ENCODE measurements around the gene OSMR. TPM values are rescaled to one million over a fixed set of nuclear protein-coding genes. Genes with fewer than 3 reads are reported as not detected.

Gene OSMR
- total RNA-seq, 1 experiment from 2014 or later, result 1.6 TPM

- H2BK5ac ChIP-seq (ENCODE audit: insufficient read length, low read length), result no peak overlapping the region
Measured at GRCh38 chr5:38837932-38838331, 7.9 kb upstream of the OSMR start.

More at GRCh38 chr5:38837932-38838331, 7.9 kb upstream of the OSMR start:
- Histone ChIP-seq H3K79me1 (ENCODE audit: insufficient read depth, low read depth, low read length, poor library complexity, severe bottlenecking) (no peaks in the 10 kb centered on the region), H2BK12ac (ENCODE audit: insufficient read length, low read depth, low read length) (no peak overlapping the region), H3T11ph (ENCODE audit: low read length) (no peak overlapping the region), H2AK5ac (ENCODE audit: insufficient read length, low read length) (no peak overlapping the region), H3K4me2 (ENCODE audit: insufficient read depth, insufficient read length, low read length) (no peak overlapping the region), H3K9ac (ENCODE audit: extremely low read depth, insufficient read length, low read length) (no peak overlapping the region), H3K9me3 (ENCODE audit: control insufficient read depth, low read depth, low read length) (no peaks in the 10 kb centered on the region), H3K4ac (ENCODE audit: low read depth, low read length) (no peak overlapping the region), H3K27ac (ENCODE audit: insufficient read length, low read depth, low read length) (no peak overlapping the region), H3K14ac (ENCODE audit: insufficient read depth, low read length) (no peak overlapping the region), H4K5ac (ENCODE audit: insufficient read length, low read depth, low read length) (no peak overlapping the region), H4K91ac (ENCODE audit: insufficient read length, low read depth, low read length) (no peak overlapping the region), H2BK15ac (ENCODE audit: low read depth, low read length) (no peak overlapping the region), H2BK20ac (ENCODE audit: low read depth, low read length, poor library complexity, severe bottlenecking) (no peak overlapping the region), H2BK120ac (ENCODE audit: low read depth, low read length, poor library complexity, severe bottlenecking) (no peak overlapping the region), H3K4me1 (ENCODE audit: insufficient read depth, low read length) (no peaks in the 10 kb centered on the region), H3K18ac (ENCODE audit: insufficient read length, low read depth, low read length) (no peak overlapping the region), H3K27me3 (ENCODE audit: insufficient read depth, low read length) (no peaks in the 10 kb centered on the region), H3K23me2 (ENCODE audit: insufficient read length, low read depth, low read length, poor library complexity, severe bottlenecking) (no peaks in the 10 kb centered on the region), H4K20me1 (ENCODE audit: control insufficient read depth, insufficient read depth, insufficient read length) (no peaks in the 10 kb centered on the region), H3K79me2 (ENCODE audit: insufficient read depth, low read length) (no peaks in the 10 kb centered on the region), H3K56ac (ENCODE audit: insufficient read length, low read depth, low read length) (no peak overlapping the region), H2AFZ (ENCODE audit: low read length) (no peak overlapping the region), H4K8ac (replicated peaks; ENCODE audit: insufficient read length, low read depth, low read length) (no peak overlapping the region), H3K23ac (ENCODE audit: insufficient read length, low read depth, low read length) (no peak overlapping the region)
- H3K36me3 Mint-ChIP-seq (ENCODE audit: insufficient read depth in 1 of 3, low read depth in 3 of 3), result no peaks in the 10 kb centered on the region
- no peaks in the 10 kb centered on the region for H3K4me1 Mint-ChIP-seq
- H3K27me3 Mint-ChIP-seq (ENCODE audit: low read depth), result no peaks in the 10 kb centered on the region
- TF ChIP-seq CTCF (conservative IDR thresholded peaks at IDR 0.05), result no peak
- H3K9me3 Mint-ChIP-seq, result no peaks in the 10 kb centered on the region
- H3K27ac Mint-ChIP-seq, result no peak overlapping the region; a peak in 1 of 7 replicates
- DNase-seq, result no peak
- no CpG with 5 or more reads among the region's 2 CpGs for WGBS (ENCODE audit: extremely low coverage, insufficient read length, low lambda C conversion rate)
- no peak overlapping the region for H3K4me3 Mint-ChIP-seq

Data from H9 (cell line).